ENCODE measurements around the gene FAM219B. TPM values are rescaled to one million over a fixed set of nuclear protein-coding genes. Genes with fewer than 3 reads are reported as not detected.
"Not testable (repeated sequence)": the region's sequence is repeated elsewhere in the genome, so short reads cannot be mapped to it uniquely, and the experiment has no call there.

FAM219B gene
- total RNA-seq, 2 donors from 2014 or later: 47.8 to 65.7 TPM

GRCh38 chr15:74920456-74920855, 13.8 kb upstream of the FAM219B start:
- no peak overlapping the region for H3K4me3 Mint-ChIP-seq
- peaks cover 8% of the 10 kb centered on the region for H3K36me3 Mint-ChIP-seq (ENCODE audit: low read depth)
- DNase-seq (no peak), ATAC-seq (no peak)
- H3K4me1 Mint-ChIP-seq: peaks cover 5% of the 10 kb centered on the region
- no peaks in the 10 kb centered on the region for H3K27me3 Mint-ChIP-seq
- H3K9me3 ChIP-seq (ENCODE audit: control insufficient read depth, low read length, poor library complexity, severe bottlenecking): no peaks in the 10 kb centered on the region
- peak overlapping the region; percentile 43 for H3K27ac Mint-ChIP-seq

- peaks cover 8% of the 10 kb centered on the region for H3K36me3 Mint-ChIP-seq (ENCODE audit: low read depth)
- no peaks in the 10 kb centered on the region for H3K9me3 ChIP-seq (ENCODE audit: control insufficient read depth, low read length, poor library complexity, severe bottlenecking)
- no peak for DNase-seq
- peak overlapping the region; percentile 9 for H3K27ac Mint-ChIP-seq
- peaks cover 5% of the 10 kb centered on the region for H3K4me1 Mint-ChIP-seq
- no peak overlapping the region for H3K4me3 Mint-ChIP-seq
- no peaks in the 10 kb centered on the region for H3K27me3 Mint-ChIP-seq
- ATAC-seq: no peak
Observed at GRCh38 chr15:74917676-74918075, 11.0 kb upstream of the FAM219B start.

GRCh38 chr15:74913799-74914198, 7.1 kb upstream of the FAM219B start:
- H3K4me1 Mint-ChIP-seq; H3K27ac Mint-ChIP-seq; DNase-seq; H3K36me3 Mint-ChIP-seq (ENCODE audit: low read depth); H3K9me3 ChIP-seq (ENCODE audit: control insufficient read depth, low read length, poor library complexity, severe bottlenecking); ATAC-seq; H3K27me3 Mint-ChIP-seq; H3K4me3 Mint-ChIP-seq: not testable (repeated sequence)

DNA sequence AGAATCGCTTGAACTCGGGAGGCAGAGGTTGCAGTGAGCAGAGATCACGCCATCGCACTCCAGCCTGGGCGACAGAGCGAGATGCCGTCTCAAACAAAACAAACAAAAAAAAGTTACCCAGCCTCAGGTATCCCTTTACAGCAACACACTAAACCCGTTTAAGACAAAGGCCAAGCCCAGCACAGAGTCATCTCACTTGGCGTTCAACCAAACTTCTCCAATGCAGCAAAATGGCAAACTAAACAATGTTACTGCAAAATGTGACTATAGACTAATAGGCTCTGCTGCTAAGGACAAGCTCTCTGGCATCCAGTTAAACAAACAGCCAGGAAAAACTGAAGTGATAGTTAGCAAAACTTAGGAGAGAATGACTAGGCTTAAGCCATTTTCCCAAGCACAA, 6.4 kb upstream of the FAM219B start:
- Mint-ChIP-seq H3K27me3 (no peaks in the 10 kb centered on the region), H3K27ac (no peak overlapping the region), H3K4me3 (no peak overlapping the region), H3K36me3 (ENCODE audit: low read depth) (no peaks in the 10 kb centered on the region), H3K4me1 (peaks cover 2% of the 10 kb centered on the region)
- ATAC-seq: no peak
- no peaks in the 10 kb centered on the region for H3K9me3 ChIP-seq (ENCODE audit: control insufficient read depth, low read length, poor library complexity, severe bottlenecking)
- DNase-seq: no peak

DNA sequence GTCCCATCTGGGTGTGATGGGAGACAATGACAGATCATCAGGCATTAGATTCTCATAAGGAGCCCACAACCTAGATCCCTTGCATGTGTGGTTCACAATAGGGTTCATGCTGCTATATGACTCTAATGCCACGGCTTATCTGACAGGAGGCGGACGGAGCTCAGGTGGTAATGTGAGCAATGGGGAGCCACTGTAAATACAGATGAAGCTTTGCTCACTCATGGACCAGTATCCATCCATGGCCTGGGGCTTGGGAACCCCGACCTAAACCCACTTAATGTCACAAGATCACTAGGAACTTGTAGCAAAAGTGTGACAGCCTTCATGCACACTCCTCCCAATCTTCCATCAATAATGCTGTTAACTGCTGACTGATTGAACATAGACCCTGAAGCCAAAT, 2.0 kb upstream of the FAM219B start:
- ATAC-seq (no peak), DNase-seq (no peak)
- H3K4me1 Mint-ChIP-seq: peaks cover 21% of the 10 kb centered on the region
- peaks cover 2% of the 10 kb centered on the region for H3K36me3 Mint-ChIP-seq (ENCODE audit: low read depth)
- H3K27me3 Mint-ChIP-seq: no peaks in the 10 kb centered on the region
- no peak overlapping the region for H3K4me3 Mint-ChIP-seq
- H3K27ac Mint-ChIP-seq: no peak overlapping the region
- H3K9me3 ChIP-seq (ENCODE audit: control insufficient read depth, low read length, poor library complexity, severe bottlenecking): no peaks in the 10 kb centered on the region

- H3K4me3 Mint-ChIP-seq: peak overlapping the region; percentile 98
- ATAC-seq (no peak), DNase-seq (no peak)
- H3K9me3 ChIP-seq (ENCODE audit: control insufficient read depth, low read length, poor library complexity, severe bottlenecking): no peaks in the 10 kb centered on the region
- H3K4me1 Mint-ChIP-seq: peaks cover 23% of the 10 kb centered on the region
- peak overlapping the region; percentile 98 for H3K27ac Mint-ChIP-seq
- H3K36me3 Mint-ChIP-seq (ENCODE audit: low read depth): peaks cover 2% of the 10 kb centered on the region
- no peaks in the 10 kb centered on the region for H3K27me3 Mint-ChIP-seq
Observed at GRCh38 chr15:74907163-74907870, 666 bp upstream of the FAM219B start.

DNA sequence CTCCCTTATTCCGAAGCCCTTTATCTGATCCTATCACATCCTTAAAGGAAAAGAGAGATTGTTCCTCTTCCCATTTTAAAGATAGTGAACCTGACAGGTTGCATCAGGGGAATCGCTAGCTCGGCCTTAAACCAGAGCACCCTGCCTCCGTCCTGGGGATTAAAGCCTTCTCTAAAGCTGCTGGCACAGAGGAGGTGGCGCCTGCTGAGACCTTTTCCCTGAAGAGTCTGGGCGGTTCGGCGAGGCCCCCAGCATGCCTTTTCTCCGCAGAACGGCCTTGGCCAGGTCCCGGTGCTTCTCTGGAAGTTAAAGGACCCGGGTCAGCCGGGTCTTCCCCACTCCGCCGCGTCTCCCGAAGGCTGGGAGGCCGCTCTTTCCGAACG, 593 bp downstream of the FAM219B start:
- Mint-ChIP-seq H3K27ac (peak overlapping the region; percentile 98), H3K4me3 (peak overlapping the region; percentile 98), H3K27me3 (no peaks in the 10 kb centered on the region), H3K36me3 (ENCODE audit: low read depth) (peaks cover 2% of the 10 kb centered on the region), H3K4me1 (peaks cover 26% of the 10 kb centered on the region)
- H3K9me3 ChIP-seq (ENCODE audit: control insufficient read depth, low read length, poor library complexity, severe bottlenecking): no peaks in the 10 kb centered on the region
- ATAC-seq: peak; percentile 49
- no peak for DNase-seq

GRCh38 chr15:74904190-74904805, 2.4 kb downstream of the FAM219B start:
- DNase-seq (no peak), ATAC-seq (no peak)
- Mint-ChIP-seq H3K4me3 (no peak overlapping the region), H3K36me3 (ENCODE audit: low read depth) (peaks cover 2% of the 10 kb centered on the region), H3K27me3 (no peaks in the 10 kb centered on the region), H3K27ac (peak overlapping the region; percentile 98), H3K4me1 (peaks cover 31% of the 10 kb centered on the region)
- H3K9me3 ChIP-seq (ENCODE audit: control insufficient read depth, low read length, poor library complexity, severe bottlenecking): no peaks in the 10 kb centered on the region

DNA sequence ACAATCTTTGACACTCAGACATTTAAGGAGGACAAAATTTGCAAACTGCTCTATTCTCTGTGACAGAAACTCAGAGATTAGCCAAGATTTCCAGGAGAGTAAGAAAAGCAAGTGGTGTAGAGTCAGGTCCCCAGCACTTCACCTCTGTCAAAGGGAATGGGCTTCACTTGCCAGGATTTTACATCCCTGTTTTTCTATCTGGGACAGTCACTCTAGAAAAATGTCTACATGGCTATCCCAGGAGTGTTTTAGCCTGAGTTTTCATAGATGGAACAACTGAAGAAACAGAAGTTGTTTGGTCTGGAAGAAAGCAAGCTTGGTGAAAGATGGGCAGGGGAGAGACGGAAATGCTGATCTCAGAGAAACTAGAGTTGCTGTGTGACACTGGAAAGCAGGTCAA, 3.0 kb downstream of the FAM219B start:
- Mint-ChIP-seq H3K27me3 (no peaks in the 10 kb centered on the region), H3K36me3 (ENCODE audit: low read depth) (peaks cover 2% of the 10 kb centered on the region), H3K4me3 (no peak overlapping the region), H3K27ac (peak overlapping the region; percentile 98), H3K4me1 (peaks cover 30% of the 10 kb centered on the region)
- no peaks in the 10 kb centered on the region for H3K9me3 ChIP-seq (ENCODE audit: control insufficient read depth, low read length, poor library complexity, severe bottlenecking)
- DNase-seq (no peak), ATAC-seq (no peak)

GRCh38 chr15:74902295-74903075, 4.2 kb downstream of the FAM219B start:
- ATAC-seq (no peak), DNase-seq (no peak)
- Mint-ChIP-seq H3K4me1 (peaks cover 29% of the 10 kb centered on the region), H3K27ac (peak overlapping the region; percentile 63), H3K36me3 (ENCODE audit: low read depth) (peaks cover 2% of the 10 kb centered on the region), H3K27me3 (no peaks in the 10 kb centered on the region), H3K4me3 (no peak overlapping the region)
- H3K9me3 ChIP-seq (ENCODE audit: control insufficient read depth, low read length, poor library complexity, severe bottlenecking): no peaks in the 10 kb centered on the region

DNA sequence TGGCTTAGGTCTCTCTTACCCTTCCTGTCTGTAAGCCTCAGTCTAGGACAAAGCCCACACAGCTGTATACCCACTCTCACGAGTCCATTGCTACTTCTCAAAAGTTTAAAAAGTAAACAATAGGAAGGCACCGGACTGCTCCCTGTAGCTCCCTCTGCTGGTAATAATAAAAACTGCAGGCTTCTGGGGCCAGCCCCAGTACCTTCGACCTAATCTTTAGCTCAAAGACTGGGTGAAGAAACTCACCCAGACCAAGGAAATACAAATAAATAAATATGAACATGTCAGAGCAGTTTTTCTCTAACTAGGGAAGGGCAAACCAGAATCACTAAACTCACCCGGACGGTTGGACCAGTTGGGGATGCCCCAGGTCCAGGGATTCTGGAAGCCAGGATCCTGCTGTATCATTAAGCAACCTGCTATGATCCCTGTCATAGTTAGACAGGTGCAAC, 5.0 kb downstream of the FAM219B start:
- ATAC-seq: peak; percentile 69

GRCh38 chr15:74897300-74897701, 9.3 kb downstream of the FAM219B start:
- Mint-ChIP-seq H3K27me3 (no peaks in the 10 kb centered on the region), H3K36me3 (ENCODE audit: low read depth) (no peaks in the 10 kb centered on the region), H3K4me3 (no peak overlapping the region), H3K4me1 (peaks cover 23% of the 10 kb centered on the region), H3K27ac (no peak overlapping the region)
- ATAC-seq (no peak), DNase-seq (no peak)
- H3K9me3 ChIP-seq (ENCODE audit: control insufficient read depth, low read length, poor library complexity, severe bottlenecking): no peaks in the 10 kb centered on the region

More for the DNA sequence above, 5.0 kb downstream of the FAM219B start:
- H3K4me3 Mint-ChIP-seq: no peak overlapping the region
- no peaks in the 10 kb centered on the region for H3K27me3 Mint-ChIP-seq
- H3K9me3 ChIP-seq (ENCODE audit: control insufficient read depth, low read length, poor library complexity, severe bottlenecking): no peaks in the 10 kb centered on the region
- peak in 2 of 3 donors; percentile 40 to 59 for DNase-seq
- peak overlapping the region; percentile 63 for H3K27ac Mint-ChIP-seq
- H3K4me1 Mint-ChIP-seq: peaks cover 28% of the 10 kb centered on the region
- no peaks in the 10 kb centered on the region for H3K36me3 Mint-ChIP-seq (ENCODE audit: low read depth)

- Mint-ChIP-seq H3K27ac (no peak overlapping the region), H3K4me1 (peaks cover 24% of the 10 kb centered on the region), H3K27me3 (no peaks in the 10 kb centered on the region)
Observed at GRCh38 chr15:74896316-74896715, 10.3 kb downstream of the FAM219B start.

More at GRCh38 chr15:74896316-74896715, 10.3 kb downstream of the FAM219B start:
- Mint-ChIP-seq H3K4me3 (no peak overlapping the region), H3K36me3 (ENCODE audit: low read depth) (no peaks in the 10 kb centered on the region)
- no peaks in the 10 kb centered on the region for H3K9me3 ChIP-seq (ENCODE audit: control insufficient read depth, low read length, poor library complexity, severe bottlenecking)
- DNase-seq: no peak
- no peak for ATAC-seq

Measured in T-helper 17 cell (primary cell).